AG09319 (cell line): Measurements from ENCODE around the gene KRT6B.

Source experiments
- DNase-seq: peaks from one replicate; pipeline ENCODE4 v3.0.0-alpha.2; 2010; ENCODE audit warnings: low read depth; ENCODE audit errors: extremely low read depth
- TF ChIP-seq, protein P1 (sequence below): IDR thresholded peaks from 2 replicates; pipeline ENCODE4 v1.5.1; 2011; ENCODE audit warnings: low read depth, mild to moderate bottlenecking, inconsistent platforms, low read length, moderate library complexity

The KRT6B gene

DNA sequence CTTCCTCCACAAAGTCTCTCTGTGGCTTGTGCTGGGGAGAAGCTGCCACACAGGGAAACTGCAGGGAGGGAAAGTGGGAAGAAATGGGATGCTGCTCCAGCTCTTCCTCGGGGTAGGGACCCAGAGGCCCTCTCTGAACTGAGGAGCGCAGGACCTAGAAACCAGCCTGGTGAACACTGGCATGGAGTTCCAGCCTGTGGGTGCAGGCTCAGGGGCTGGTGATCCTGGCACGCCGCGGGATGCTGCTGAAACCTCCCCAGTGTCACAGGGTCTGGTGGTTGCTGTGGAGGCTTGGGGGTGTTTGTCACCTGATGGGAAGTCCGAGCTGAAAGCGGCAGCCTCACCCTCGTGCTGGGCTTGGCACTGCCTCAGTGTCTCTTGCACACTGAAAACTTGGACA, 12.5 kb downstream of the KRT6B start:
- no peak for DNase-seq
- TF ChIP-seq, protein P1, sequence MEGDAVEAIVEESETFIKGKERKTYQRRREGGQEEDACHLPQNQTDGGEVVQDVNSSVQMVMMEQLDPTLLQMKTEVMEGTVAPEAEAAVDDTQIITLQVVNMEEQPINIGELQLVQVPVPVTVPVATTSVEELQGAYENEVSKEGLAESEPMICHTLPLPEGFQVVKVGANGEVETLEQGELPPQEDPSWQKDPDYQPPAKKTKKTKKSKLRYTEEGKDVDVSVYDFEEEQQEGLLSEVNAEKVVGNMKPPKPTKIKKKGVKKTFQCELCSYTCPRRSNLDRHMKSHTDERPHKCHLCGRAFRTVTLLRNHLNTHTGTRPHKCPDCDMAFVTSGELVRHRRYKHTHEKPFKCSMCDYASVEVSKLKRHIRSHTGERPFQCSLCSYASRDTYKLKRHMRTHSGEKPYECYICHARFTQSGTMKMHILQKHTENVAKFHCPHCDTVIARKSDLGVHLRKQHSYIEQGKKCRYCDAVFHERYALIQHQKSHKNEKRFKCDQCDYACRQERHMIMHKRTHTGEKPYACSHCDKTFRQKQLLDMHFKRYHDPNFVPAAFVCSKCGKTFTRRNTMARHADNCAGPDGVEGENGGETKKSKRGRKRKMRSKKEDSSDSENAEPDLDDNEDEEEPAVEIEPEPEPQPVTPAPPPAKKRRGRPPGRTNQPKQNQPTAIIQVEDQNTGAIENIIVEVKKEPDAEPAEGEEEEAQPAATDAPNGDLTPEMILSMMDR, result no peak

DNA sequence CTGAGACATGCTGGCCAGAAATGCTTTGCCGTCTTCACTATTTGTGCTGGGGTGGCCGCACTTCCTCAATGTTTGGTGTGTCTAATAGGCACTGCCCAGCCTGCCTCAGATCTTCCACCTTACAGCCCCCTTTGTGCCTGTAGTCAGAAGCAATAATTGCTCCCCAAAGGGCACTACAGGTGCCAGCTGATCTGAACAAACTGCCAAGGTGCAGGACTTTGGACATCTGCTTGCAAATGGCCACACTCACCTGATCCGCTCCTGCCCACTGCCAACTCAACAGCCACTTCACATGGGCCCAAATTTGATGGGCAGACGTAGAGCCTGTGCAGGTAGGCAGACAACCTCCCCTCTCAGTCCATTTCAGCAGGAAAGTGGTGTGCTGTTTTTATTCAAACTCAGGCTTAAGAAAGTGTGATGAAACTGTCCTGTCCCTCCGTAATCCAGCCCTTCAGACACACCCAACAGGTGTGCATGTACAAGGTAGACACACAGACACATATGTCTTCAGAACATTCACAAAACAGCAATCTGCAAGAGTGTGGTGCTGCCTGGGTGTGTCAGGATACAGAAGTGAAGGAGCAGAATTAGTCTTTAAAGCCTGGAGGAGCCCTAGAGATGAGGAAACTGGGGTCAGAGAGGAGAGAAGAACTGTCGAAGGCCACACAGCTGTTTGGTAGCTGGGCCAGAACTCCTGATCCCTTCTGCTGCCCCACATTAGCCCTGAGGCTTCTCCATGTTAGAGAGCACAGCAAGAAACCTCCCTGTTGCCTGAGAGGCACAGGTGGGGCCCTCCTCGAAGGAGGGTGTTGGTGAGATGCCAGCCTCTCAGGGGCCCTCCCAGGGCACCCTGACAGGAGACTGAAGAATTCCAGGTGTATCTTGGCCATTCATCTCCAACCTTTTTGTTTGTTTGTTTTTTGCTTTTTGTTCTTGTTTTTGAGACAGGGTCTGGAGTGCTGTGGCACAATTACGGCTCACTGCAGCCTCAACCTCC, 13.3 kb downstream of the KRT6B start:
- DNase-seq, result no peak
- TF ChIP-seq, protein P1, result no peak

DNA sequence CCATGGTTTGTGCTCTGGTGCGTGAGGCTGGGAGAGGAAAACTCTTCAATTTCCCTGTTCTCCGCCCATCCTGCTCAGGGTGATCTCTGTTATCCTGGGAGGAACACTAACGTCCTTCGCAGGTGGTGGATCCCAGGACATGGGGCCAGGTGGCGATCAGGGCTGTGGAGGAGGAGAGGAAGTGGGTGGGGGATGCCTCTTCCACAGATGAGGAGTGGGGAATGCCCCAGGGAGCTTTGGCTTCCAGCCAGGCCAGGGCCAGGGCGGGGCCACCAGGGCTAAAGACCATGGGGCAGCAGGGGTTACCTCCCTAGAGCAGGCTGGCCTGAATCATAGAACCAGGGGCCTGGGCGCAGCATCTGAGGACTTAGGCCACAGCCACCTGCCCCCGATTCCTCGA, 14.4 kb downstream of the KRT6B start:
- TF ChIP-seq, protein P1, result no peak
- no peak for DNase-seq

DNA sequence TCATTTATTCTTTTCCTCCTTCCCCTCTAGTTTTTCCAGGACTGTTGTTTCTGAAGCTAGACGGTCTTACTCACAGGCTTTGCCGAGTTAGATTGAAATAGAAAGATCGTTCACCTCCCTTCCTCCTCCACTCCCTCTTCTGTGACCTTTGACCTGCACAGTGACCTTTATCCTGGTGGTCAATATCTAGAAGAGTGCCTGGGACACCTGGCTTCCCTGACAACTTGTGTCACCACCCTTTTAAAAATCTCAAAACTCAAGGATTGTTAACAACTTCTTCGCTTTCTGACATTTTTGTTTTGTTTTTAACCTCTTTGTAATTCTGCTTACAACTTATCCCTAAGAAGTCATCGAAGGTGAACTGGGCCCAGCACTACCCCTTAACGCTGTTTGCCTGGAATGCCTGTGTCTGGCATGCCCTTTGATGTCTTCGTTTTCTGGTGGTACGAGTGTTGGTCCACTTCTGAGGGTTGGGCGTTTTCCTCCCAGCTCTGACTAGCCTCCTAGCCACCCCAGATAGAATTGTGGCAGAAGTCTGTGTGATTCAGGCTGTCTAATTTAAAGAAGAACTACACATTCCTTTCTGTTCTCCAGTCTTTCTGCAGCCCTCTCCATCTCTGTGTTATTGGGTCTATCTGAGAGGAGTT, 15.0 kb downstream of the KRT6B start:
- no peak for DNase-seq
- TF ChIP-seq, protein P1, result no peak

DNA sequence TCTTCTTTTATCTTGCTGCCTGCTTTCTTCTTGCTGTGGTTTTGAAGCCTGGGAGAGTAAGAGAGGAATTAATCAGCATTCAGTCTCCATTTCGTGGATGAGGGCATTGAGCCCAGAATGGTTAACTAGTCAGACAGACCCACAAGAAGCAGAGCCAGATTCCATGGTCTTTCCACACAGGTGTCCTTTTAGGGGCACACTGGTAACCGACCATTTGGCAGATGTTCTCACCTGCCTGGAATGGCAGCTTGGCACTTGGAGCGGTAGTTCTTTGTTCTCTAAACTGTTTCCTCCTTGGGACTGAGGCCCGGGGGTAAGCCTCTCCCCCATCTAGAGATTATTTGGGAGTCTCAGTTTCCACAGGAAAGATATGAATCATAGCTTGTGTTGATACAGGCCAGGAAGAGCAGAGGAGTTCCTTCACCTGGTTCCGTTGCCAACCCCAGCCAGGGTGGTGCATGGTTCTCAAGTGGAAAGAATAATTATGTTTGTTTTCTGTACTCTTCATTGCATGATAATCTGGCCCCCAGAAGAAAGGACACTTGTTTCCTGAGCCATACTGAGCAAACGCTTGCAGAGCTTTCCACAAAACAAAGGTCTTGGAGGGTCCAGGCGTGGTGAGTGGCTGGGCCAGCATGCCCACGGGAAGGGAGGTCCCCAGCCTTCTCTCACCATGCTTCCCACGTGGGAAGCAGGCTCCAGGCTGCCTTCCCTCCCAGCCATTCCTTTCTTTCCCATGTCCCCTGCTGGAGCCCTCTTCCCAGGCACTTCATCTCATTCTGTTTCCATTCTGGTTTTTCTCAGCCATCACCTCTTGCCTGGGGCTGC, 15.7 kb downstream of the KRT6B start:
- DNase-seq, result no peak
- TF ChIP-seq, protein P1, result no peak

DNA sequence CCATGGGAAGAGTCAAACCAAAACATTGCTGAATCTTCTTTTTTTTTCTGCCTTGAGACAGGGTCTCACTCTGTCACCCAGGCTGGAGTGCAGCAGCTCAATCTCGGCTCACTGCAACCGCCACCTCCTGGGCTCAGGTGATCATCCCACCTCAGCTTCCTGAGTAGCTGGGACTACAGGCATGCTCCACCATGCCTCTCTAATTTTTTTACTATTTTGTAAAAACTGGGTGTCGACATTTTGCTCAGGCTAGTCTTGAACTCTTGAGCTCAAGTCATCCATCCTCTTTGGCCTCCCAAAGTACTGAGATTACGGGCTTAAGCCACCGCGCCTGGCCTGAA, 16.3 kb downstream of the KRT6B start:
- DNase-seq, result no peak
- TF ChIP-seq, protein P1, result no peak
